HFF-Myc (cell line): ENCODE measurements around the gene EYS.

Experiments
- DNase-seq: peaks from one replicate; pipeline ENCODE4 v3.0.0-alpha.2; 2011; ENCODE audit warnings: low read depth; ENCODE audit errors: extremely low read depth
- H3K4me3 ChIP-seq: replicated peaks from 2 replicates; pipeline ENCODE4 v1.5.1; 2011; ENCODE audit warnings: low read depth, mild to moderate bottlenecking, control low read depth, low read length
- TF ChIP-seq, protein P1 (sequence below): IDR thresholded peaks from 2 replicates; pipeline ENCODE4 v1.5.1; 2012; ENCODE audit warnings: mild to moderate bottlenecking, low read depth, low read length, control low read depth; ENCODE audit errors: missing control alignments

The EYS gene

DNA sequence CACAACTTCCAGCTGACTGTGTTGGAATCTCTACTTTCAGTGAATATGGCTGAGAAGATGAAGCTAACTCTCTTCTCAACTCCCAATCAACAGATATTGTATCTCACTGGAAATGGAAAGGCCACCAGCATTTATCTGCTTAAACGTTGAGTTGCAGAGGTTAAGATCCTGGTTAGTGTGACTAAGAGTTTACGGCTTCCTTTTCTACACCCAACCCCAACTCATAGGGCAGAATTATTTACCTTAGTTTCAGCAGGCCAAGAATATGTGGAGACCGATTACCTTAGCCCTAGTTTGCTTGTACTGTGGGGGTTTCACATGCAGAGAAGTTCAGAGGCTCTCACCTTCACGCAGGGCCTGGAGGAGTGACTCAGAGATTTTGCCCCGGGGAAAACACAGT lies 1026.6 kb downstream of the EYS start:
- TF ChIP-seq, protein P1, sequence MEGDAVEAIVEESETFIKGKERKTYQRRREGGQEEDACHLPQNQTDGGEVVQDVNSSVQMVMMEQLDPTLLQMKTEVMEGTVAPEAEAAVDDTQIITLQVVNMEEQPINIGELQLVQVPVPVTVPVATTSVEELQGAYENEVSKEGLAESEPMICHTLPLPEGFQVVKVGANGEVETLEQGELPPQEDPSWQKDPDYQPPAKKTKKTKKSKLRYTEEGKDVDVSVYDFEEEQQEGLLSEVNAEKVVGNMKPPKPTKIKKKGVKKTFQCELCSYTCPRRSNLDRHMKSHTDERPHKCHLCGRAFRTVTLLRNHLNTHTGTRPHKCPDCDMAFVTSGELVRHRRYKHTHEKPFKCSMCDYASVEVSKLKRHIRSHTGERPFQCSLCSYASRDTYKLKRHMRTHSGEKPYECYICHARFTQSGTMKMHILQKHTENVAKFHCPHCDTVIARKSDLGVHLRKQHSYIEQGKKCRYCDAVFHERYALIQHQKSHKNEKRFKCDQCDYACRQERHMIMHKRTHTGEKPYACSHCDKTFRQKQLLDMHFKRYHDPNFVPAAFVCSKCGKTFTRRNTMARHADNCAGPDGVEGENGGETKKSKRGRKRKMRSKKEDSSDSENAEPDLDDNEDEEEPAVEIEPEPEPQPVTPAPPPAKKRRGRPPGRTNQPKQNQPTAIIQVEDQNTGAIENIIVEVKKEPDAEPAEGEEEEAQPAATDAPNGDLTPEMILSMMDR = no peak

GRCh38 chr6:64679416-64679815 lies 1027.6 kb downstream of the EYS start:
- H3K4me3 ChIP-seq = no peak overlapping the region
- no peak for DNase-seq
- TF ChIP-seq, protein P1 = no peak

More for the DNA sequence above, 1026.6 kb downstream of the EYS start:
- H3K4me3 ChIP-seq = no peak overlapping the region
- DNase-seq = no peak

DNA sequence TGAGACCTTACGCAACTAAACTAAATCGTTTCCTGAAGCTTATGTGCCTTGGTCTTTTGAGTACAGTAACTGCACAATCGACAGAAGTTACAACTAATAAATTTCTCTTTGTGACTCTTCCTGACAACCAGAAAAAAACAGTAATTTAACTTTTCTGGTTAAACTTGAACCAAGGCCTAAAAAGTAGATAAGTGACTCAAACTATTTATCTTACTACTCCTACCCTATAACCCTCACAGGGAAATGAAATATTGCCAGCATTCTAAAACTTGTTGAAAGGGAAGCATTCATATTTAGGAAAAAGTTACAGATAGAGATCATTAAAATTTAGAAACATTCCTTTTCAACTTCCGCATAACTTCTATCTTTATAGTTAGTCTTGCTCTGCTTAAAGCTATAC lies 1034.4 kb downstream of the EYS start:
- no peak overlapping the region for H3K4me3 ChIP-seq
- no peak for DNase-seq
- TF ChIP-seq, protein P1 = no peak

GRCh38 chr6:64672131-64672530 lies 1034.9 kb downstream of the EYS start:
- H3K4me3 ChIP-seq = no peak overlapping the region
- DNase-seq = no peak

GRCh38 chr6:64665137-64665536 lies 1041.9 kb downstream of the EYS start:
- TF ChIP-seq, protein P1 = no peak
- no peak overlapping the region for H3K4me3 ChIP-seq
- no peak for DNase-seq

More at GRCh38 chr6:64672131-64672530, 1034.9 kb downstream of the EYS start:
- TF ChIP-seq, protein P1 = no peak

- H3K4me3 ChIP-seq = no peak overlapping the region
- TF ChIP-seq, protein P1 = no peak
- DNase-seq = no peak
These were observed 1042.5 kb downstream of the EYS start for GRCh38 chr6:64664480-64664879.

DNA sequence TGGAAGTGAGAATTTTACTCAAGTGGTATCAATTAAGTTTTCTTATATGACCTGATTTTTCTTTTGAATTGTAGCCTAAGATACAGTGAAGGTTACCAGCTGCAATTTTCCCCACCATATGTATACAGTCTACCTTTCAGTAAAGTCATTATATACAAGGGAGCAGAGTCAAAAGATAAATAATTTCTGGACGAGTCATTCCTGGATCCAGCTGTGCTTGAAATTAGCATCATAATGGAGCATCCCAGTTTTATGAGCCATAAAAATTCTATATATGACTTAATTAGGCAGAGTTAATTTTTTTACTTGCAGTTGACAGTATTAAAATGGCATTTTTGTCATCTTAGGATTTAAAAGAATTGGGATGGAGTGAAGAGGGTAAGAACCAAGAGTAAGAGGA lies 1063.0 kb downstream of the EYS start:
- no peak overlapping the region for H3K4me3 ChIP-seq
- TF ChIP-seq, protein P1 = no peak
- no peak for DNase-seq
